ENCODE results near the gene ROBO2.

ROBO2 gene

DNA sequence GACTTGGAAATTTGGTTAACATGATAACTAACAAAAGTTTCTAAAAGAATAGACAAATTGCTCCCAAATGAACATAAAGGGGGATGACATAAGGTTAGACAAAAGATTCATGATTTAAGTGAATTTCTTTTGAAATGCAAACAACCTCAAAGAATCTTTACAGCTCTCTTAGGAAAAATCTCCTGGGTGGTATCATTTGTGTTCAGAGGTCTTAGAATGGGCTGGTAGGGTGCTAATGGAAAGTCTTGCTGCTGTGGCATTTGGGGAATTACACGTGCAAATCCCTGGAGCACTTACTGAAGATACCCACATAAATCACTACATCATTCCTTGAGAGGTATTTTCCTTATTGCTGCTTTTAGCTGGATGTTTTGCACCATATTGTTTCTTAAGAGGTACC lies 14.4 kb upstream of the ROBO2 start:
- Histone ChIP-seq H3K27ac (no peak overlapping the region), H3K4me3 (no peak overlapping the region)
- TF ChIP-seq, protein P1, sequence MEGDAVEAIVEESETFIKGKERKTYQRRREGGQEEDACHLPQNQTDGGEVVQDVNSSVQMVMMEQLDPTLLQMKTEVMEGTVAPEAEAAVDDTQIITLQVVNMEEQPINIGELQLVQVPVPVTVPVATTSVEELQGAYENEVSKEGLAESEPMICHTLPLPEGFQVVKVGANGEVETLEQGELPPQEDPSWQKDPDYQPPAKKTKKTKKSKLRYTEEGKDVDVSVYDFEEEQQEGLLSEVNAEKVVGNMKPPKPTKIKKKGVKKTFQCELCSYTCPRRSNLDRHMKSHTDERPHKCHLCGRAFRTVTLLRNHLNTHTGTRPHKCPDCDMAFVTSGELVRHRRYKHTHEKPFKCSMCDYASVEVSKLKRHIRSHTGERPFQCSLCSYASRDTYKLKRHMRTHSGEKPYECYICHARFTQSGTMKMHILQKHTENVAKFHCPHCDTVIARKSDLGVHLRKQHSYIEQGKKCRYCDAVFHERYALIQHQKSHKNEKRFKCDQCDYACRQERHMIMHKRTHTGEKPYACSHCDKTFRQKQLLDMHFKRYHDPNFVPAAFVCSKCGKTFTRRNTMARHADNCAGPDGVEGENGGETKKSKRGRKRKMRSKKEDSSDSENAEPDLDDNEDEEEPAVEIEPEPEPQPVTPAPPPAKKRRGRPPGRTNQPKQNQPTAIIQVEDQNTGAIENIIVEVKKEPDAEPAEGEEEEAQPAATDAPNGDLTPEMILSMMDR (IDR thresholded peaks at IDR 0.05): no peak
- DNase-seq (ENCODE audit: low spot score): no peak

DNA sequence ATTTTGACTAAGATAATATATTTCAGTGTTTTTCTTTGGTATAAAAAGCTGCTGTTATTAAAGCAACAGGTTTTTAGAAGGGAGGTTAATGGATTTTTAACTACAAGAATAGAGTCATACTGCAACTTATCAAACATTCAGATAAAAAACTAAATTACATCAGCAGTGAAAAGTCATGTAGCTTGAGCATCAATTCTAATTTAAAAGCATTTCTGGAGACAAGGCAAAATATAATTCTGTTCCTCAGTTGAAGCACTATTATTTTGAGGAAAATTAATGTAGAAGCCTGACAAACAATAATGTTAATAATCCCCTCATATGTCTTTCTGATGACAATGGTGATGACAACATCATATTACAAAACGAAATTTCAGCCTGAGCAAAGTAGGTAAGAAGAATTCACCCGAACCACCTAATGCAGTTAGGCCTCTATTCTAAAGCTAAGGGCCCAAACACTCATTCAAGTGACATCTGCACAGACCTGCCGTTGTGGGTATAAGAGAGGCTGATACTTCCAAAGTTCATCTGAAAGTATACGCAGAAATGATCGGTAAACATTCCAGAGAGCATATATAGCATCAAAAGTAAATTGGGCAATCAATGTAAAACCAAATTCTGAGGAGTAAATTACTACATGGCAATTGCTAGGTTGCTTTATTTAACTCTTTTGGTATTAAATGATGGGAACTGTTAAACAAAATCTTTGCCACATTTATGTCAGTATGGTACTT lies 12.8 kb upstream of the ROBO2 start:
- TF ChIP-seq, protein P1 (IDR thresholded peaks at IDR 0.05): no peak
- H3K27ac ChIP-seq: no peak overlapping the region
- H3K4me3 ChIP-seq: no peak overlapping the region
- no peak for DNase-seq (ENCODE audit: low spot score)

DNA sequence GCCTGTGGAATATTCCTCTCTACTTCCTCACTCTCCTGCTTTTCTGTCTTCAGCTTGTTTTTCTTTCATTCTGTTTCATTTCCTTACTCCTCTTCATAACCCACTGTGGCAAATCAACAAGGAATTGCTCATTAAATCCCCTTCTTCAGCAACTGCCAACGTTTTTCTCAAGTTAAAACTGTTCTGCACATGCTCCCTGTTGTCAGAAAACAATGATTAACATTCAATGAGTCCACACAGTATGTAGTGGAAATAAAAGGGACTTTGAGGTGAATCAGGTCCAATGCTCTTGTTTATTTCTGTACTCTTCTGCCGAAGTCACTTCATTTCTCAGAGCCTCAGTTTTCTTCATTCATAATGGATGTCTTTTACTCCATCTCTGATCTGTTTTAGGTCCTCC lies 11.9 kb upstream of the ROBO2 start:
- Histone ChIP-seq H3K4me3 (no peak overlapping the region), H3K27ac (no peak overlapping the region)
- no peak for DNase-seq (ENCODE audit: low spot score)
- TF ChIP-seq, protein P1 (IDR thresholded peaks at IDR 0.05): no peak

DNA sequence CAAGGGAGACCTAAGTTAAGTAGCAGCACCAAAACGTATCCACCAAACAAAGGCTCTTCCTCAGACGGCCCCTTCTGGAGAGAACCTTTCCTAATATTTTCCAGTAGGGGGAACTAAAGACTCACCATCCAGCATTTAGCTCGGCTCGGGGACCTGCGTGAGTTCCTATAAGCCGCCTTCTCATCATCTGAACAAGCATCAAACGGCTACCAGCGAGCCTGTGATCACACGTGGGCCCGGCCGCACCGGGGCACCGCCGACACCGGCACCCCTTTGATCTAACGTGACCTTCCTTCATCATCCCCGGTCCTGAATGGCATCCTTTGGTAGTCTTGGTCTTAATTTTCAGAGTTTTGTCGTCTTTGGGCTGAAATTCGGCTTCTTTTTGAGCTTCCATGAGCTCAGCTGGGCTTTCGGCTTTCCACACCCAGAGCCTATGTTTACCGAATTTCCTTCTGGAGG lies 1.4 kb upstream of the ROBO2 start:
- peak; percentile 78 for DNase-seq (ENCODE audit: low spot score)
- TF ChIP-seq, protein P1 (IDR thresholded peaks at IDR 0.05): peak; percentile 52

DNA sequence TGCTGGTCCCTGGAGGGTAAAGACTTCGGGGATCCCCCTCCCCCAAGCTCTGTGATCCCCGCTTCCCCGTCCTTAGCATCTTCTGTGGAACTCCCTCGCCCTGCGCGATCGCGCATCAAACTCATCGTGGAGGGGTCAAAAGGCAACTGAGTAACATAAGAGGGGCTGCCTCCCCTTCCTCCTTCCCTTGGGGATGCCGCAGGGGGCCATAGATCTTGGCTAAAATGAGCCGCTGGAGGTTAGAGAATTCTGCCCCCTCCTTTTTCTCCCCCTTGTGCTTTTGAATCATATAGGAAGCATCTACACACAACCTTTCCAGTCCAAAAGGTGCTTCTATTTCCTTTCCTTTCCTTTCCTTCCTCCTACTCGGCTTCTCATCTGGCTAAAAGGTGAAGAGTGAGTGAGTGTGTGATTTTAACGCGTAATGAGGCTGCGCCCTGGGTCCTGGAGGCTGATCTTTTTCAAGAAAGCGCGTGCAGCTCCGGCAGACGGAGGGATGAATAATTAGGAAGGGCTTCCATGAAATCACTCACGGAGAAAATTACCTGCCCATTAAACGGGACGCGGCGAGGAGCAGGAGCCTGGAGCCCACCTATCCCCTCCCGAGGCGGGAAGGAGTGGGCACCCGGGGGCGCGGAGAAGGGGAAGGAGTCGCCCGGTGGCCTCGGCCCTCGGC lies 831 bp upstream of the ROBO2 start:
- TF ChIP-seq, protein P1 (IDR thresholded peaks at IDR 0.05): no peak
- H3K4me3 ChIP-seq: peak overlapping the region; percentile 88
- no peak for DNase-seq (ENCODE audit: low spot score)
- H3K27ac ChIP-seq: peak overlapping the region; percentile 6 to 85

More for the DNA sequence above, 1.4 kb upstream of the ROBO2 start:
- Histone ChIP-seq H3K4me3 (peak overlapping the region; percentile 88), H3K27ac (peak overlapping the region; percentile 6 to 85)

DNA sequence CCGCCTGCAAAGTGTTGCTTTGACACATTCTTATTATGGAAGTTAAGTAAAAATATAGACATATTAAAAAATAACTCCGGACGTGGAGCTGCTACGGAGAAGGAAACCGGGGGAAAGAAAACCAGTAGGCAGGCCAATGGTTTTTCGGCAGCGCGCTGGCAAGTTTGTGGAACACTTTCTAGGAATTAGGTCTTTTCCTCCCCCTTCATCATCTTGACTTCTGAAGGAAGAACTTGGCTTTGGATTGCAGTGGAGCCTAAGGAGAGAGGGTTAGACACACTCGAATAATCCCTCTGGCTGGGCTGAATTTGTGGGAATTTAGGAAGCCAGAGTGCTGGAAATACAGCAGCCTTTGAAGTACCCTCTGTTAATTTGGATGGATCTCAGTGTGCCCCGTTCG lies 317 bp downstream of the ROBO2 start:
- Histone ChIP-seq H3K27ac (peak overlapping the region in 1 of 2 donors; percentile 6), H3K4me3 (peak overlapping the region; percentile 88)
- no peak for DNase-seq (ENCODE audit: low spot score)
- TF ChIP-seq, protein P1 (IDR thresholded peaks at IDR 0.05): no peak
